T-helper 17 cell (primary cell): ENCODE results near the gene RTN3. TPM values are rescaled to one million over a fixed set of nuclear protein-coding genes. Genes with fewer than 3 reads are reported as not detected.

Source experiments
- ATAC-seq: fragments of 150-1000 bp; cut with Tn5 transposase; 2 replicates; pipeline ENCODE4 v1.10.0; 2021; ENCODE audit warnings: mild to moderate bottlenecking, moderate library complexity
- DNase-seq, 3 donors: peaks; one replicate each; pipeline versions ENCODE4 v3.0.0 to v3.0.0-alpha.2; 2020 to 2021
- H3K9me3 ChIP-seq: one replicate; pipeline ENCODE4 v1.7.0; 2013; ENCODE audit warnings: low read length, mild to moderate bottlenecking; ENCODE audit not compliant: control insufficient read depth, poor library complexity, severe bottlenecking
- H3K27ac Mint-ChIP-seq: one replicate; pipeline ENCODE4 v1.8.0; 2022; ENCODE audit warnings: mild to moderate bottlenecking, moderate library complexity, mixed read lengths
- H3K27me3 Mint-ChIP-seq: one replicate; pipeline ENCODE4 v1.8.0; 2022; ENCODE audit warnings: mixed read lengths
- H3K36me3 Mint-ChIP-seq: one replicate; pipeline ENCODE4 v1.8.0; 2022; ENCODE audit warnings: low read depth, mixed read lengths
- H3K4me1 Mint-ChIP-seq: one replicate; pipeline ENCODE4 v1.8.0; 2022; ENCODE audit warnings: mild to moderate bottlenecking, mixed read lengths
- H3K4me3 Mint-ChIP-seq: one replicate; pipeline ENCODE4 v1.8.0; 2022; ENCODE audit warnings: mild to moderate bottlenecking, moderate library complexity, mixed read lengths
- total RNA-seq, 4 donors: library from RNA in 2 of 4; stranded (reverse) in 2 of 4; gene quantifications; one replicate each; pipeline ENCODE4 v1.2.3 and lab custom pipeline; 2022 to 2026

RTN3 gene
- total RNA-seq, 2 donors from 2014 or later = 29.1 to 36.9 TPM

- Mint-ChIP-seq H3K27me3 (no peaks in the 10 kb centered on the region), H3K4me3 (no peak overlapping the region), H3K36me3 (peaks cover 6% of the 10 kb centered on the region), H3K27ac (no peak overlapping the region), H3K4me1 (peaks cover 22% of the 10 kb centered on the region)
- H3K9me3 ChIP-seq = no peaks in the 10 kb centered on the region
- DNase-seq (no peak), ATAC-seq (no peak)
Observed at GRCh38 chr11:63694596-63694995, 13.3 kb downstream of the RTN3 start.

DNA sequence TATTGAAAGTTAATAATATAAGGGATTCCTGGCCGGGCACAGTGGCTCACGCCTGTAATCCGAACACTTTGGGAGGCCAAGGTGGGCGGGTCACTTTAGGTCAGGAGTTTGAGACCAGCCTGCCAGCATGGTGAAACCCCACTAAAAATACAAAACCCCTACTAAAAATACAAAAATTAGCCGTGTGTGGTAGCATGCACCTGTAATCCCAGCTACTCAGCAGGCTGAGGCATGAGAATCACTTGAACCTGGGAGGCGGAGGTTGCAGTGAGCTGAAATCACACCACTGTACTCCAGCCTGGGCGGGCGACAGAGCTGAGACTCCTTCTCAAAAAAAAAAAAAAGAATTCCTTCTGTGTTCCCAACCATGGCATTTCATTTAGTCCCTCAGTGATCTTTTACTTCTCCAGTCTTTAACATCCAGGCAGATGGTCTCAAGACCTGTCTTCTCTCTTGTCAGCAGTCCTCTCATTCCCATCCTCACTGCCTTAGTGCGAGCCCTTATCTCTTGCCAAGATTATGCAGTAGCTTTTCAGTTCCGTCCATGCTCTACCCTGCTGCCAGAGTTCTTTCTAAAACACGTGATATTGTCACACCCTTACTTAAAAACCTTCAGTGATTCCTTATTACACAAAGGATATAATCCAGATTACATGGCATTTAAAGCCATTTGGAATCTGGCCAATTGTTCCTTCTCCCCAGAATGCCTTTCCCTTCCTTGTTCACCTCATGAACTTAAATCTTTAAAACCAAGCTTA lies 17.9 kb downstream of the RTN3 start:
- Mint-ChIP-seq H3K4me1 (peaks cover 16% of the 10 kb centered on the region), H3K4me3 (no peak overlapping the region), H3K36me3 (peaks cover 7% of the 10 kb centered on the region), H3K27ac (no peak overlapping the region), H3K27me3 (no peaks in the 10 kb centered on the region)
- ATAC-seq (no peak), DNase-seq (no peak)
- H3K9me3 ChIP-seq = no peaks in the 10 kb centered on the region

GRCh38 chr11:63699896-63700295 lies 18.6 kb downstream of the RTN3 start:
- ATAC-seq (no peak), DNase-seq (no peak)
- no peaks in the 10 kb centered on the region for H3K9me3 ChIP-seq
- Mint-ChIP-seq H3K36me3 (peaks cover 7% of the 10 kb centered on the region), H3K27me3 (no peaks in the 10 kb centered on the region), H3K4me3 (no peak overlapping the region), H3K4me1 (peaks cover 19% of the 10 kb centered on the region), H3K27ac (no peak overlapping the region)

GRCh38 chr11:63705526-63705925 lies 24.2 kb downstream of the RTN3 start:
- no peaks in the 10 kb centered on the region for H3K9me3 ChIP-seq
- no peak overlapping the region for H3K4me3 Mint-ChIP-seq
- no peak for ATAC-seq
- H3K36me3 Mint-ChIP-seq = no peaks in the 10 kb centered on the region
- no peak overlapping the region for H3K27ac Mint-ChIP-seq
- H3K4me1 Mint-ChIP-seq = peaks cover 6% of the 10 kb centered on the region
- no peaks in the 10 kb centered on the region for H3K27me3 Mint-ChIP-seq
- no peak for DNase-seq

DNA sequence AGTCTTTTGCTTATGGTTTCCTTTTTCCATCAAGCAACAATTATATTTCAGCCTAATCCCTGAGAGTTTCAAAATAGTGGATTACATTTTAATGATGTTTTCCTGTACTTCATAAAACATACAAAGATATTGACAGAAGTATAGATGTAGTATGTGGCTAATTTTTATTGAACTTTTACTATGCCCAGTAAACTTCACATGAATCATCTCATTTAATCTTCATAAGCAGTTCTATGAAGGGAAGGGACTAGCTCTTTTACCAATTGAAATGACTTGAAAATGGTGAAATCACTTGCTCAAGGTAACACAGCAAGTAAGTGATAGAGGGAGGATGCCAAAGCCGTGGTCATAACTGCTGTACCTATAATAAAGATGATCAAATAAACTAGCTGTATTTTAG lies 27.5 kb downstream of the RTN3 start:
- peaks cover 9% of the 10 kb centered on the region for H3K4me1 Mint-ChIP-seq
- no peaks in the 10 kb centered on the region for H3K36me3 Mint-ChIP-seq
- H3K9me3 ChIP-seq = no peaks in the 10 kb centered on the region
- H3K27me3 Mint-ChIP-seq = no peaks in the 10 kb centered on the region
- no peak overlapping the region for H3K4me3 Mint-ChIP-seq
- H3K27ac Mint-ChIP-seq = no peak overlapping the region
- no peak for ATAC-seq
- DNase-seq = no peak

DNA sequence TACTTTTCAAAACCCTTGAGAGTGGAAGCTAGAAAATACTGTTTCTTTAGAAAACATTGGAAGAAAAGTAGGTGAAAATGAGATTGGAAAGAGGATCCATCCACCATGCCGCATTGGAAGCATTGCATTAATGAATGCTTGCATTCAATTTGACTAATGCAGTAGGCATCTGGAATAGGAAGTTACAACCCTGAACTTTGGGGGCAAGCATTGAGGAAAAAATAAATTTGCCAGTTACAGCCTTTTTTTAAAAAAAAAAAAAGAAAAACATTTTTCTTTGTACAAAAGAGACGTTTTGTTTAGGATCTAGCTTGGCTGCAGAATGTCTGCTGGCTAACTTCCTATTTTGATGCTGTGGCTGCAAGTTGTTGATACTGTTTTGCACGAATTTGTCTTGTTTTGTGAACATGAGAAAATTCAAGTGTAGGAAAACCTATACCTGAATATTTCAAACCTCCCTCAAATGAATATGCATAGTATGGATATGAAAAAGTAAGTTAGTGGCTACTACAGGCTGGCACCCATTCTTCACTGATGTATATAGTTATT lies 28.1 kb downstream of the RTN3 start:
- no peak overlapping the region for H3K27ac Mint-ChIP-seq
- H3K4me1 Mint-ChIP-seq = peaks cover 9% of the 10 kb centered on the region
- H3K27me3 Mint-ChIP-seq = no peaks in the 10 kb centered on the region
- H3K36me3 Mint-ChIP-seq = no peaks in the 10 kb centered on the region
- H3K4me3 Mint-ChIP-seq = no peak overlapping the region
- no peaks in the 10 kb centered on the region for H3K9me3 ChIP-seq
- ATAC-seq (no peak), DNase-seq (no peak)

- no peak overlapping the region for H3K27ac Mint-ChIP-seq
- no peaks in the 10 kb centered on the region for H3K36me3 Mint-ChIP-seq
- H3K4me3 Mint-ChIP-seq = no peak overlapping the region
- no peaks in the 10 kb centered on the region for H3K27me3 Mint-ChIP-seq
- no peak for ATAC-seq
- peaks cover 7% of the 10 kb centered on the region for H3K4me1 Mint-ChIP-seq
- DNase-seq = no peak
- H3K9me3 ChIP-seq = no peaks in the 10 kb centered on the region
Observed at GRCh38 chr11:63710476-63711217, 29.3 kb downstream of the RTN3 start.

DNA sequence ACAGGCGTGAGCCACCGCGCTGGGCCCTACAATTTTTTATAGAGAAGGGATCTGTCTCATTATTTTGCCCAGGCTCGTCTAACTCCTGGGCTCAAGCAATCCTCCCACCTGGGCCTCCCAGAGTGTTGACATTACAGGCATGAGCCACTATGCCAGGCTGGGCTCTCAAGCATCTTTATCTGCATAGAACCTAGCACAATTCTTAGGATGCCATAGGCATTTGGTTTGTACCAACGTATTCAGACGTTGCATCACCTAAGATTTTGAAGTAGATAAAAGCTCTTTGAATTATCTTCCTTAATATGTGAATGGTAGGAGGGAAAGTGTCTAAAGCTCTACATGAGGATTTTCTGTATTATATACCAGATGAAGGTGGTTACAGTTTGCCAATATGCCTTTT lies 30.5 kb downstream of the RTN3 start:
- no peak overlapping the region for H3K4me3 Mint-ChIP-seq
- H3K27me3 Mint-ChIP-seq = no peaks in the 10 kb centered on the region
- no peak overlapping the region for H3K27ac Mint-ChIP-seq
- DNase-seq = no peak
- H3K9me3 ChIP-seq = no peaks in the 10 kb centered on the region
- no peak for ATAC-seq
- H3K36me3 Mint-ChIP-seq = no peaks in the 10 kb centered on the region
- H3K4me1 Mint-ChIP-seq = peaks cover 7% of the 10 kb centered on the region

DNA sequence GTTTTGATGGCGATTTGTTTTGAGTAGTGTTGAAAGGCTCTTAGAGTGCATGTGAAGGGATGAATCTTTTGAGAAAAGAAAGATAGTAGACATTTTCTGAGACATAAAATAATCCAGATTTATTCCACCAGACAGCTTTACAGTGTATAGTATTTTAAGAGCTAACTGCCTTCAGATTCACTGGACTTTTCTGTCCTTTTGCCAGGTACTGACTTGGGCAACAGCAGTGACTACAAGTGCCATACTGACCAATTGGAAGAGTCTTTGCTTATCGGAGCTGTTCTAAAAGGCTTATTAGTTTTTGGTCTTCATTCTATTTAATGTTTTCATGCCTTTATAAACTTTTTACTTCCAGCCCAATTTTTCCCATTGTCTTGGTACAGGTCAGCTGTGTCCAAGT lies 32.5 kb downstream of the RTN3 start:
- no peak for ATAC-seq
- no peak overlapping the region for H3K27ac Mint-ChIP-seq
- no peaks in the 10 kb centered on the region for H3K9me3 ChIP-seq
- no peak for DNase-seq
- H3K27me3 Mint-ChIP-seq = no peaks in the 10 kb centered on the region
- no peaks in the 10 kb centered on the region for H3K36me3 Mint-ChIP-seq
- H3K4me1 Mint-ChIP-seq = peaks cover 8% of the 10 kb centered on the region
- no peak overlapping the region for H3K4me3 Mint-ChIP-seq

DNA sequence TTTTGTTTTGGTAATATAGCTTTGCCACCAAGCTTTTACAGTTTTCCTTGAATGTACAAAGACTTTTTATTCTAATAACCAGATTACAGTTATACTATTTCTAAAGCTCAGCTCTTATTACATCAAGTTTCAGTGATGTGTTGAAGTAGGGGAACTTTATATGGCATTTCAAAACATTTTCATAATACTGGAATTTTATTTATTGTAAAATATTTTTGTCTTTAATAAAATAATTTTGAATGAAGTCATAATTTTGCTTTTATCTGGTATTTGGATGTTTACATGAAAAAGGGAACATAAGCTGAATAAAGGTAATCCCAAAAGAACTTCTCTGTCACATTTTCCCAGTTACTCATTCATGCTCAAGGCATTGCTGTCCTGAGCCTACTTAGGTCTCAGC lies 34.7 kb downstream of the RTN3 start:
- no peak for ATAC-seq
- peaks cover 12% of the 10 kb centered on the region for H3K4me1 Mint-ChIP-seq
- DNase-seq = no peak

GRCh38 chr11:63719001-63719400 lies 37.7 kb downstream of the RTN3 start:
- ATAC-seq (no peak), DNase-seq (no peak)
- no peaks in the 10 kb centered on the region for H3K9me3 ChIP-seq
- no peaks in the 10 kb centered on the region for H3K27me3 Mint-ChIP-seq
- H3K27ac Mint-ChIP-seq = no peak overlapping the region
- H3K4me3 Mint-ChIP-seq = no peak overlapping the region
- H3K36me3 Mint-ChIP-seq = no peaks in the 10 kb centered on the region
- peaks cover 10% of the 10 kb centered on the region for H3K4me1 Mint-ChIP-seq

More for the DNA sequence above, 34.7 kb downstream of the RTN3 start:
- H3K36me3 Mint-ChIP-seq = no peaks in the 10 kb centered on the region
- H3K27ac Mint-ChIP-seq = no peak overlapping the region
- no peak overlapping the region for H3K4me3 Mint-ChIP-seq
- no peaks in the 10 kb centered on the region for H3K27me3 Mint-ChIP-seq
- no peaks in the 10 kb centered on the region for H3K9me3 ChIP-seq

DNA sequence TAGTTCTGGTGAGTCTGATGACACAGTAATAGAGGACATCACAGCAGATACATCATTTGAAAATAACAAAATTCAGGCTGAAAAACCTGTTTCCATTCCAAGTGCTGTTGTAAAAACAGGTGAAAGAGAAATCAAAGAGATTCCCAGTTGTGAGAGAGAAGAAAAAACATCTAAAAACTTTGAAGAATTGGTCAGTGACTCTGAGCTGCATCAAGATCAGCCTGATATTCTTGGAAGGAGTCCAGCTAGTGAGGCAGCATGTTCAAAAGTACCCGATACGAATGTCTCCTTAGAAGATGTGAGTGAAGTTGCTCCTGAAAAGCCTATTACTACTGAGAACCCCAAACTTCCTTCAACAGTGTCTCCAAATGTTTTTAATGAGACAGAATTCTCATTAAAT lies 38.7 kb downstream of the RTN3 start:
- ATAC-seq = no peak
- Mint-ChIP-seq H3K27ac (no peak overlapping the region), H3K36me3 (no peaks in the 10 kb centered on the region)

GRCh38 chr11:63720611-63721010 lies 39.3 kb downstream of the RTN3 start:
- no peak for DNase-seq
- H3K9me3 ChIP-seq = no peaks in the 10 kb centered on the region
- Mint-ChIP-seq H3K27me3 (no peaks in the 10 kb centered on the region), H3K4me3 (no peak overlapping the region), H3K36me3 (no peaks in the 10 kb centered on the region), H3K4me1 (peaks cover 10% of the 10 kb centered on the region), H3K27ac (peak overlapping the region; percentile 27)
- ATAC-seq = no peak

More for the DNA sequence above, 38.7 kb downstream of the RTN3 start:
- Mint-ChIP-seq H3K4me1 (peaks cover 10% of the 10 kb centered on the region), H3K27me3 (no peaks in the 10 kb centered on the region), H3K4me3 (no peak overlapping the region)
- no peak for DNase-seq
- no peaks in the 10 kb centered on the region for H3K9me3 ChIP-seq
